CD4-positive, alpha-beta T cell treated with Interleukin-10 for 1 hour (primary cell): ENCODE measurements around the gene FAM111B.
"Not testable (repeated sequence)": the region's sequence is repeated elsewhere in the genome, so short reads cannot be mapped to it uniquely, and the experiment has no call there.

Experiments used
- DNase-seq: peaks from one replicate; pipeline ENCODE4 v3.0.0-alpha.2; 2020

FAM111B gene, protein sequence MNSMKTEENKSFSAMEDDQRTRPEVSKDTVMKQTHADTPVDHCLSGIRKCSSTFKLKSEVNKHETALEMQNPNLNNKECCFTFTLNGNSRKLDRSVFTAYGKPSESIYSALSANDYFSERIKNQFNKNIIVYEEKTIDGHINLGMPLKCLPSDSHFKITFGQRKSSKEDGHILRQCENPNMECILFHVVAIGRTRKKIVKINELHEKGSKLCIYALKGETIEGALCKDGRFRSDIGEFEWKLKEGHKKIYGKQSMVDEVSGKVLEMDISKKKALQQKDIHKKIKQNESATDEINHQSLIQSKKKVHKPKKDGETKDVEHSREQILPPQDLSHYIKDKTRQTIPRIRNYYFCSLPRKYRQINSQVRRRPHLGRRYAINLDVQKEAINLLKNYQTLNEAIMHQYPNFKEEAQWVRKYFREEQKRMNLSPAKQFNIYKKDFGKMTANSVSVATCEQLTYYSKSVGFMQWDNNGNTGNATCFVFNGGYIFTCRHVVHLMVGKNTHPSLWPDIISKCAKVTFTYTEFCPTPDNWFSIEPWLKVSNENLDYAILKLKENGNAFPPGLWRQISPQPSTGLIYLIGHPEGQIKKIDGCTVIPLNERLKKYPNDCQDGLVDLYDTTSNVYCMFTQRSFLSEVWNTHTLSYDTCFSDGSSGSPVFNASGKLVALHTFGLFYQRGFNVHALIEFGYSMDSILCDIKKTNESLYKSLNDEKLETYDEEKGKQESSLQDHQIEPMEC

DNA sequence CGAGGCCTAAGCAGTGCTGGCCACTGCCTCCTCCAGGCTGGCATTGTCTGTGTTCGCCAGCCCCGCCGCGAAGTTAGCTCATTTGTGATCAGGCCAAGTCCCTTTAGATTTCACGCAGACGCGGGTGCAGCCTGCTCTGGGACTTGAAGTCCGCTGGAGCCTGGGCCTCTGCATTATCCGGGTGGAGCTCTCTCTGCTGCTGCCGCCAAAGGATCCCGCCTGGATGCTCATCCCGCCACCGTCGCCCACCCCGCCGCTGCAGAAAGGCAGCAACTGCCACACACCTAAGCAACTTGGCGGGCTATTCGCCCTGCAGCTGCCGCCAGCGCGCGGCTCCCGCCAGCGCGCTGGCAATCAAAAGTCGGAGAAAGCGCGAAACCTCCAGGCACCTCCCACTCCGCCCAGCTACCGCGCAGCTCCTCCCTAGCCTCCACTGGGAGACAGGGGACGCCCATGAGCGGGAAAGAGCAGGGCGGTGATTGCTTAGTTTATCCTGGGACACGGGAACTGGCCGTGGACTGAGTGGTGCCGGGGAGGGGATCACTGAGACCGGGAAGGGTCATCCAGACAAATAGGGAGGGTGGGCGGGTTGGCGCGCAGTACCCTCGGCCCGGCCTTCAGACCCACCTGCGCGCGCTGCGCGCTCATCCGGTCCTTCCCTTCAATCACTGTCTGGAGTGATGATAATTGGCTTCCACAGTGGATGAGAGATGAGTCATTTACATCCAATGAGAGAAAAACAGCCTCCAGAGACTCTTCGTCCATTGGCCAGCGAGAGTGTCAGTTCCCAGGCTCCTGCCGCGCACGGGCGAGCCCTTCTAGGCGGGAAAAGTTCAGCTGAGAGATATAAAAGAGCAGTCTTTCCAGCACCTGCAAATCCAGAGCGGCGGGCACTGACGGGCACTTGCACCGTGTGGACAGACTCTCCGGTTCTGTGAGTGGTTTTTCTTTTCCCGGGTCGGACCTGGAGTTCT lies at the start of gene FAM111B:
Gene FAM111B (plus strand): TSS at position 875 of the 974 bp plus-strand sequence. CDS start 2,389 bp downstream, outside the sequence.
- DNase-seq = peak; percentile 80

GRCh38 chr11:59058120-59059033 lies 48.7 kb upstream of the FAM111B start:
- DNase-seq = peak; percentile 85

GRCh38 chr11:59060096-59060495 lies 46.9 kb upstream of the FAM111B start:
- DNase-seq = not testable (repeated sequence)

GRCh38 chr11:59062602-59063529 lies 44.2 kb upstream of the FAM111B start:
- DNase-seq = no peak

GRCh38 chr11:59063996-59064727 lies 42.9 kb upstream of the FAM111B start:
- not testable (repeated sequence) for DNase-seq

GRCh38 chr11:59069087-59069486 lies 38.0 kb upstream of the FAM111B start:
- DNase-seq = no peak

GRCh38 chr11:59076876-59077571 lies 30.0 kb upstream of the FAM111B start:
- DNase-seq = no peak

DNA sequence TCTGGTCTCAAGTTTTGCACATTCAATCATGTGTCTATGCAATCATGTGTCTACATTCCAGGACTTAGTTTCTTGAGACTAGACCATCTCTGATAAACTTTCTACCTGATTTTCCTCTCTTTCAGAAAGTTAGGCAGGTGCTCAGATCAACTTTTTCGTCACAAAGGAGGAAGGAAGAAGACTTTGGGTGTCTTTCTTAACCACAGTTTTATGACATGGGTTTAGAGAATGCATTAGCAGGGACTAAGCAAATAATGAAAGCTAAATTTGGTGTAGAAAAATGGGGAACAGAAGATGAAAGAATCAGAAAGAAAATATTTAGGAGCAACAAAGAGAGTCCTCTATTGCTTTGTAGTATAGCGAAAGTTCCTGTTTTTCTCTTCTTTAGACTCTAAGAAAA lies 28.6 kb upstream of the FAM111B start:
- DNase-seq = no peak

DNA sequence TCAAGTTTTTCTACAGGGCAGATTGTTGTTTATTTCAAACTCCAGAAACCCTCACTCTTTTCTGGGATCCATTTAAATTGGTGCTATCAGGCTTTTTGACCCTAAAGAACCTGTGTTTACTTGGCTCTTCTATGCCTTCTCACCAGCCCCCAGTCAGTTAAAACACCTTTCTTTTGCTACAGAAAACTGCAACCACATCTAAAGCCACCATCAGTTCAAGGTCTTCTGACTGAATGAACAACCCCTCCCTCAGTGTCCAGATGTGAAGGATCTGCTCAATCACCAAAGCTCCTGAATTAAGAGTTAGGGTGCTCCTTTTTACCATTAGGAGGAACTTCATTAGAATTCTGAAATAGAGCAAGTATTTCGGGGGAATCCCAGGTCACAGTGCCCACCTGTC lies 28.0 kb upstream of the FAM111B start:
- no peak for DNase-seq

GRCh38 chr11:59080421-59080820 lies 26.6 kb upstream of the FAM111B start:
- DNase-seq = not testable (repeated sequence)

DNA sequence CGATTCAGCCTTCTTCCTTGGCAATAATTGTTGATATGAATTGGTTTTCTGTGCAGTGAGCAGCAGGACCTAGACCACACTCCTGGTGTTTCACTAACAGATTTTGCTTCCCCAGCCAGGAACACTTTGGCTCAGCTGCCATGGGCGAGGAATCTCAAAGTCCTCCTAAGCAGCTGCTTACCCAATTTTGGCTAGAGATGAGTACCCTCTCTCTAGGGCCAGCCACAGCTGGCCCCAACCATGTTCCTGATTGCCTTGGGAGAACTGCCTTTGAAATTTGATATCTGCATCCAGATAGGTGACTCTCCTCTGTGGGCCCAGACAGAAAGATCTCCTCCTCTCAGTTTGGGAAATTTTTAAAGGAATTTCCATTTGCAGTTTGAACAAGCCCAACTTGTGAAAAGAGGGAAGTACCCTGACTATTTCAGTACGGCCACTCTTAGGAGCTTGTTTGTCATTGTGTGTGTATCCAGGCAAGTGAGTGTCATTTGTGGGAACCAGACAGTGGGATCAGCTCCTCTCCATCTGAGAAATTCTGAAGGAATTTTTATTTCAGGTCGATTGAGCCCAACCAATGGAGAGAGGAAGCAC lies 25.5 kb upstream of the FAM111B start:
- DNase-seq = not testable (repeated sequence)

GRCh38 chr11:59086007-59086406 lies 21.0 kb upstream of the FAM111B start, which contains the start of gene GLYATL1B:
Gene GLYATL1B (plus strand): TSS chr11:59086307. CDS start chr11:59086307, 0 bp downstream.
- not testable (repeated sequence) for DNase-seq

DNA sequence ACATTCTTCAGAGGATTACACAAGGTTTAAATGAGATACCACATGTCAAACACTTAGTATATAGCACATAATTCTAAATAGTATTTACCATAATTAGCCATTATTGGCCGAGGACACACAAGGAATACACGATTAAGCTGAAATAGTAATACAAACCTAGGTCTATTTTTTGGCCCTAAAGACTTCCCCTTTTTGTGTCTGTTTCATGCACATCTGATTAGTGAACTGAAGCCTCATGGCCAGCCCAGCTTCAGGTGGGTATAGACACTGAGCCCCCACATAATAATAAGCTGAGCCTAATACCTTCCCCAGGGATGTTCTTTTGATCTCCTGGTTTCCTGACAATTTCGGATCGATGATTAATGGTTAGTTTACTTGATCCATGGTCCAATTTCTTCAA lies 18.9 kb upstream of the FAM111B start:
- DNase-seq = no peak

DNA sequence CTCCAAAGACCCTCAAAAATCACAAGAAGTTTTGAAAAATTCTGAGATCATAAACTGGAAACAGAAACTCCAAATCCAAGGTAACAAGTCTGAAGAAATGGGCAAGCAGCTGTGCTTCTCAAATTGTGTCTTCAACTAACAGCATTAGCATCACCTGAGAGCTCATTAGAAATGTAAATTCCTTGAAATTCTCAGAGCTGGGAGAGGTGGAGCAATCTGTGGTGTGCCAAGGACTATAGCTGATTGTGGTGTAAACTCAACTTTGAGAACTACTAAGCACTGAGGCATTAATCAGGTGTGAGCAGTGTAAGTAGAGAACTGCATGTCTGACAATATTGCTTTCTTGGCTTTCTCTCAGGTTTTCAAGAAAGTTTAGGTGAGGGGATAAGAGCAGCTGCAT lies 13.5 kb upstream of the FAM111B start:
- DNase-seq = not testable (repeated sequence)

- not testable (repeated sequence) for DNase-seq
Observed at GRCh38 chr11:59095225-59095624, 11.8 kb upstream of the FAM111B start.

DNA sequence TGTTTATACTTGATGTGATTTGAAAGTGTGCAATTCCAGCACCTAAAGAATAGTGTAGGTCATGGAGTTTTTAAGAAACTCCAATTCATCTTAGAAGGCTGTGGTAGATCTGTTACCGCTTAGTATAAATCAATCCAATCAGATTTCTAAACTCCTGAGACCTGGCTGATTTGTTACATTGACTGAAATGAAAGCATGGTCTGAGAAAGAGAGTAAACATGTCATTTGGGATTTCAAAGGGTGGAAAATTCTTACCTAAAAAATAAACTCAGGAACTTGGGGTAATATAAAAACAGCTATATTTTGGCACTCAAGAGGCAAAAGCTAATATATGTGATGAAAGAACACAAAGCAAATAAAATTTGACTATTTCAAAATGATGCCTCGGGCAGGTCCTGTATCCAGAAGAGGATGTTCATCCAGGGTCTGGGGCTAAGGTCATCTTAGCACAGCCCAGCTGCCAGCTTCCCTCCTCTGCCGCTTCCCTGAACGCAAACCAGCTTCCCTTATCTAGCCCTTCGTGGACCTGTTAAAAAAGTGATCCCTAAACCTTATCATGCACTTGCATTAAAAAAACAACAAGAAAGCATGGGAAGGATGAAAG lies 11.0 kb upstream of the FAM111B start:
- DNase-seq = not testable (repeated sequence)

DNA sequence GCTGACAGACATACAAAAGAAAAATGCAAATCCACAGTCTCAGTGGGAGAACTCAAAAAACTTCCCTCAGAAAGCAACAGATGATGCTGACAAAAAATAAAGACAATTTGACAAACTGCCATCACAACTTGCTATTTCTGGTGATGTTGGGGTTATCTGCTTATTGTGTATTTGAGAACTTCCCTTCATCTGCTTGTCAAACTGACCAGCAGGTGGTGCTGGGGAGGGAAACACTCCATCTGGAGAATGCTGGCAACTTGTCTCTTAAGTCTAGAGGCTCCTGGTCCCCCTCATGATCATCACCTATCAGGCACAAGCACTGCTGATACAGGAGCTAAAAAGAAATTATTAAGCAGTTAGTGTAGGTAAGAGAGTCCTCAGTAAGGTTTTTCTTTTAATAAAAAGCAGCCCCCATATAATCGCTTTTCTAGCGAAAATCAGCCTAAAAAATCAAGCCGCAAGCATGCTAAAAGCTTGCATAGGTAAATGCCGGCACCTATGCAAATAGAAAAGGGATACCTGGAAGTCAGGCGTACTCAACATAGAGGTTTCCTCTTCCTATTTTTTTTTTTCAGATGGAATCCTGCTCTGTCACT lies 9.8 kb upstream of the FAM111B start:
- peak; percentile 76 for DNase-seq

- DNase-seq = not testable (repeated sequence)
Observed at GRCh38 chr11:59097938-59098337, 9.1 kb upstream of the FAM111B start.
